Liver (tissue), 9 donors: Measurements from ENCODE around the gene SORCS2. TPM values are rescaled to one million over a fixed set of nuclear protein-coding genes. Genes with fewer than 3 reads are reported as not detected.

Experiments used
- DNase-seq: peaks from one replicate; pipeline ENCODE4 v3.0.0-alpha.2; 2017; ENCODE audit warnings: low spot score
- H3K27ac ChIP-seq, 2 donors: one replicate each; pipeline ENCODE4 v1.7.0; 2013; ENCODE audit warnings: inconsistent platforms in 2 of 2, low read length in 2 of 2, control low read depth in 1 of 2, low read depth in 1 of 2, mild to moderate bottlenecking in 1 of 2
- H3K27me3 ChIP-seq, 4 donors: one replicate each; pipeline versions ENCODE4 v1.6.1 to v1.7.0; 2013; ENCODE audit warnings: low read length in 3 of 4, inconsistent platforms in 1 of 4, mild to moderate bottlenecking in 1 of 4, moderate library complexity in 1 of 4; ENCODE audit not compliant: control insufficient read depth in 4 of 4, insufficient read depth in 4 of 4
- H3K36me3 ChIP-seq, 4 donors: one replicate each; pipeline versions ENCODE4 v1.6.1 to v1.7.0; 2013; ENCODE audit warnings: low read length in 3 of 4, mild to moderate bottlenecking in 3 of 4, low read depth in 1 of 4, moderate library complexity in 1 of 4; ENCODE audit not compliant: control insufficient read depth in 4 of 4, insufficient read depth in 3 of 4
- H3K4me1 ChIP-seq, 4 donors: one replicate each; pipeline versions ENCODE4 v1.6.1 to v1.7.0; 2013; ENCODE audit warnings: low read length in 3 of 4, mild to moderate bottlenecking in 3 of 4, moderate library complexity in 1 of 4; ENCODE audit not compliant: control insufficient read depth in 4 of 4, insufficient read depth in 4 of 4
- H3K4me3 ChIP-seq, 3 donors: one replicate each; pipeline versions ENCODE4 v1.6.1 to v1.7.0; 2013; ENCODE audit warnings: low read length in 3 of 3, control low read depth in 1 of 3, low read depth in 1 of 3, mild to moderate bottlenecking in 1 of 3
- H3K9ac ChIP-seq, 2 donors: one replicate each; pipeline ENCODE4 v1.7.0; 2013; ENCODE audit warnings: low read length in 2 of 2, mild to moderate bottlenecking in 2 of 2, moderate library complexity in 2 of 2, control low read depth in 1 of 2, low read depth in 1 of 2
- H3K9me3 ChIP-seq, 4 donors: one replicate each; pipeline versions ENCODE4 v1.6.1 to v1.7.0; 2013; ENCODE audit warnings: low read length in 3 of 4; ENCODE audit not compliant: control insufficient read depth in 4 of 4
- ATF3 ChIP-seq: IDR thresholded peaks from 2 replicates; pipeline ENCODE4 v1.6.1; 2016; ENCODE audit warnings: antibody characterized with exemption
- CTCF ChIP-seq: fragments of 150-350 bp; IDR thresholded peaks from 2 replicates; pipeline ENCODE4 v1.5.1; 2017; ENCODE audit warnings: improper control_type of control experiment, low read depth, low read length; ENCODE audit not compliant: missing input control
- EGR1 ChIP-seq, 2 donors: IDR thresholded peaks; 2 replicates each; pipeline ENCODE4 v1.6.1; 2016 to 2018; ENCODE audit warnings: antibody characterized with exemption in 2 of 2, low read depth in 2 of 2
- FOXA1 ChIP-seq: IDR thresholded peaks from 2 replicates; pipeline ENCODE4 v1.6.1; 2016; ENCODE audit warnings: antibody characterized with exemption
- FOXA2 ChIP-seq: IDR thresholded peaks from 2 replicates; pipeline ENCODE4 v1.6.1; 2016; ENCODE audit warnings: antibody characterized with exemption
- GABPA ChIP-seq, 2 donors: IDR thresholded peaks in 1 of 2; conservative IDR thresholded peaks in 1 of 2; 2 replicates each; pipeline ENCODE4 v1.6.1; 2016; ENCODE audit warnings: antibody characterized with exemption in 2 of 2, mild to moderate bottlenecking in 1 of 2, moderate library complexity in 1 of 2
- HNF4A ChIP-seq, 2 donors: conservative IDR thresholded peaks; 2 replicates each; pipeline ENCODE4 v1.6.1; 2016; ENCODE audit warnings: antibody characterized with exemption in 2 of 2, mild to moderate bottlenecking in 2 of 2
- HNF4G ChIP-seq: IDR thresholded peaks from 2 replicates; pipeline ENCODE4 v1.6.1; 2016; ENCODE audit warnings: antibody characterized with exemption
- JUND ChIP-seq, 2 donors: IDR thresholded peaks; 2 replicates each; pipeline ENCODE4 v1.6.1; 2016; ENCODE audit warnings: antibody characterized with exemption in 2 of 2
- MAX ChIP-seq: IDR thresholded peaks from 2 replicates; pipeline ENCODE4 v1.6.1; 2016; ENCODE audit warnings: antibody characterized with exemption
- NR2F2 ChIP-seq: IDR thresholded peaks from 2 replicates; pipeline ENCODE4 v1.6.1; 2016; ENCODE audit warnings: antibody characterized with exemption
- RAD21 ChIP-seq, 2 donors: IDR thresholded peaks; 2 replicates each; pipeline ENCODE4 v1.6.1; 2016; ENCODE audit warnings: antibody characterized with exemption in 2 of 2, mild to moderate bottlenecking in 2 of 2
- REST ChIP-seq: IDR thresholded peaks from 2 replicates; pipeline ENCODE4 v1.6.1; 2016; ENCODE audit warnings: antibody characterized with exemption, mild to moderate bottlenecking
- RXRA ChIP-seq, 2 donors: IDR thresholded peaks; 2 replicates each; pipeline ENCODE4 v1.6.1; 2017 to 2018; ENCODE audit warnings: antibody characterized with exemption in 2 of 2, mild to moderate bottlenecking in 1 of 2
- SP1 ChIP-seq: IDR thresholded peaks from 2 replicates; pipeline ENCODE4 v1.6.1; 2018; ENCODE audit warnings: antibody characterized with exemption, mild to moderate bottlenecking
- TAF1 ChIP-seq: conservative IDR thresholded peaks from 2 replicates; pipeline ENCODE4 v1.6.1; 2016; ENCODE audit warnings: antibody characterized with exemption, mild to moderate bottlenecking
- YY1 ChIP-seq: IDR thresholded peaks from 2 replicates; pipeline ENCODE4 v1.6.1; 2016; ENCODE audit warnings: antibody characterized with exemption, mild to moderate bottlenecking
- ZBTB33 ChIP-seq: IDR thresholded peaks from 2 replicates; pipeline ENCODE4 v1.6.1; 2016; ENCODE audit warnings: antibody characterized with exemption
- WGBS: extraction: QIAGEN DNeasy Blood & Tissue Kit; methylation state at CpG from one replicate; pipeline ENCODE4 v1.1.7; 2013; 5-methylcytosine and 5-hydroxymethylcytosine counted together
- polyA plus RNA-seq, 2 donors: library from polyadenylated mRNA; stranded (reverse) in 1 of 2; unstranded in 1 of 2; fragments of 200-250 nt in 1 of 2; fragments of >200 nt in 1 of 2; fragmentation: Nextera tagmentation in 1 of 2; extraction: Ambion mirVana in 1 of 2; gene quantifications; one replicate each; pipeline versions ENCODE4 v1.2.1 to v1.2.3, GENCODE V29; 2013 to 2015
- total RNA-seq, 2 donors: library from RNA; depleted of rRNA; stranded (reverse); fragments of >200 nt; gene quantifications; one replicate each; pipeline ENCODE4 v1.2.3, GENCODE V29; 2014
- donor health status: healthy.
- donor health status: healthy.
- donor health status: healthy.
- donor health status: healthy.
- donor health status: healthy.

The SORCS2 gene
- total and polyA plus RNA-seq, 4 donors: 0.10 to 1.4 (median 0.92) TPM

- TF ChIP-seq ATF3 (no peak), JUND (IDR thresholded peaks at IDR 0.05) (no peak), EGR1 (IDR thresholded peaks at IDR 0.05; ENCODE audit: low read depth in 2 of 2) (no peak), NR2F2 (no peak), GABPA (IDR thresholded peaks at IDR 0.05 in 1 of 2, conservative IDR thresholded peaks at IDR 0.05 in 1 of 2) (no peak)
Measured at GRCh38 chr4:7664106-7664505, 471.8 kb downstream of the SORCS2 start (continued).

GRCh38 chr4:7665321-7665720 is 473.0 kb downstream of the SORCS2 start:
- Histone ChIP-seq H3K4me1 (peaks cover 5 to 21% (median 14%) of the 10 kb centered on the region in 4 donors), H3K27ac (no peak overlapping the region), H3K36me3 (peaks cover 0 to 2% (median 0%) of the 10 kb centered on the region in 4 donors), H3K4me3 (no peak overlapping the region), H3K9ac (no peak overlapping the region), H3K27me3 (no peaks in the 10 kb centered on the region), H3K9me3 (no peaks in the 10 kb centered on the region)
- no peak for DNase-seq
- TF ChIP-seq RAD21 (IDR thresholded peaks at IDR 0.05) (no peak), SP1 (no peak), REST (no peak), RXRA (IDR thresholded peaks at IDR 0.05) (no peak), ZBTB33 (no peak), CTCF (no peak), EGR1 (IDR thresholded peaks at IDR 0.05; ENCODE audit: low read depth in 2 of 2) (no peak), HNF4G (no peak), NR2F2 (no peak), FOXA1 (no peak), TAF1 (no peak), FOXA2 (no peak), HNF4A (conservative IDR thresholded peaks at IDR 0.05) (no peak), JUND (IDR thresholded peaks at IDR 0.05) (no peak), MAX (no peak), YY1 (no peak), ATF3 (no peak), GABPA (IDR thresholded peaks at IDR 0.05 in 1 of 2, conservative IDR thresholded peaks at IDR 0.05 in 1 of 2) (no peak)
- WGBS: 91% methylated on average over 3 of the region's 3 CpGs
